K562 (cell line): ENCODE data around the gene IFT81.

ENCODE experiments used
- BMI1 ChIP-seq: fragments of 150-350 bp; IDR thresholded peaks from 2 replicates; pipeline ENCODE4 v1.6.1; 2014; ENCODE audit warnings: low read length
- CTCF ChIP-seq, 3 experiments: IDR thresholded peaks in 2 of 3; conservative IDR thresholded peaks in 1 of 3; 2 replicates each; pipeline ENCODE4 v1.5.1; 2011 to 2012; ENCODE audit warnings: low read length in 3 of 3, mild to moderate bottlenecking in 3 of 3, control low read depth in 2 of 3, improper control_type of control experiment in 1 of 3, inconsistent platforms in 1 of 3, low read depth in 1 of 3, mixed read lengths in 1 of 3, moderate library complexity in 1 of 3; ENCODE audit not compliant: insufficient read depth in 2 of 3
- EZH2 ChIP-seq: IDR thresholded peaks from 2 replicates; pipeline ENCODE4 v1.6.1; 2012; ENCODE audit warnings: low read depth, mild to moderate bottlenecking, inconsistent platforms, low read length, borderline replicate concordance
- POLR2A ChIP-seq: fragments of 450-650 bp; conservative IDR thresholded peaks from 2 replicates; pipeline ENCODE4 v1.6.1; 2016
- TF ChIP-seq, protein P1 (sequence below): fragments of 250-450 bp; sonication (Bioruptor Pico); IDR thresholded peaks from 2 replicates; pipeline ENCODE4 v1.5.0; 2020; ENCODE audit warnings: mild to moderate bottlenecking, borderline replicate concordance

- TF ChIP-seq POLR2A (no peak), EZH2 (no peak), CTCF (IDR thresholded peaks at IDR 0.05 in 2 of 3, conservative IDR thresholded peaks at IDR 0.05 in 1 of 3; ENCODE audit: insufficient read depth in 2 of 3, low read depth in 1 of 3, low read length in 3 of 3) (no peak), BMI1 (no peak)
- TF ChIP-seq, protein P1, sequence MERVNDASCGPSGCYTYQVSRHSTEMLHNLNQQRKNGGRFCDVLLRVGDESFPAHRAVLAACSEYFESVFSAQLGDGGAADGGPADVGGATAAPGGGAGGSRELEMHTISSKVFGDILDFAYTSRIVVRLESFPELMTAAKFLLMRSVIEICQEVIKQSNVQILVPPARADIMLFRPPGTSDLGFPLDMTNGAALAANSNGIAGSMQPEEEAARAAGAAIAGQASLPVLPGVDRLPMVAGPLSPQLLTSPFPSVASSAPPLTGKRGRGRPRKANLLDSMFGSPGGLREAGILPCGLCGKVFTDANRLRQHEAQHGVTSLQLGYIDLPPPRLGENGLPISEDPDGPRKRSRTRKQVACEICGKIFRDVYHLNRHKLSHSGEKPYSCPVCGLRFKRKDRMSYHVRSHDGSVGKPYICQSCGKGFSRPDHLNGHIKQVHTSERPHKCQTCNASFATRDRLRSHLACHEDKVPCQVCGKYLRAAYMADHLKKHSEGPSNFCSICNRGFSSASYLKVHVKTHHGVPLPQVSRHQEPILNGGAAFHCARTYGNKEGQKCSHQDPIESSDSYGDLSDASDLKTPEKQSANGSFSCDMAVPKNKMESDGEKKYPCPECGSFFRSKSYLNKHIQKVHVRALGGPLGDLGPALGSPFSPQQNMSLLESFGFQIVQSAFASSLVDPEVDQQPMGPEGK, result no peak
These were observed 33.4 kb downstream of the IFT81 start for GRCh38 chr12:110157539-110157938.
